ENCODE data around the gene GIMAP2.
"Not testable (repeated sequence)": the region's sequence is repeated elsewhere in the genome, so short reads cannot be mapped to it uniquely, and the experiment has no call there.

Gene GIMAP2

DNA sequence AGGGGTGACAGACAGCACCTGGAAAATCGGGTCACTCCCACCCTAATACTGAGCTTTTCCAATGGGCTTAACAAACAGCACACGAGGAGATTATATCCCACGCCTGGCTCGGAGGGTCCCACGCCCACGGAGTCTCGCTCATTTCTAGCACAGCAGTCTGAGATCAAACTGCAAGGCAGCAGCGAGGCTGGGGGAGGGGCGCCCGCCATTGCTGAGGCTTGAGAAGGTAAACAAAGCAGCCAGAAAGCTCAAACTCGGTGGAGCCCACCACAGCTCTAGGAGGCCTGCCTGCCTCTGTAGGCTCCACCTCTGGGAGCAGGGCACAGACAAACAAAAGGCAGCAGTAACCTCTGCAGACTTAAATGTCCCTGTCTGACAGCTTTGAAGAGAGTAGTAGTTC is 6.9 kb upstream of the GIMAP2 start:
- not testable (repeated sequence) for DNase-seq

DNA sequence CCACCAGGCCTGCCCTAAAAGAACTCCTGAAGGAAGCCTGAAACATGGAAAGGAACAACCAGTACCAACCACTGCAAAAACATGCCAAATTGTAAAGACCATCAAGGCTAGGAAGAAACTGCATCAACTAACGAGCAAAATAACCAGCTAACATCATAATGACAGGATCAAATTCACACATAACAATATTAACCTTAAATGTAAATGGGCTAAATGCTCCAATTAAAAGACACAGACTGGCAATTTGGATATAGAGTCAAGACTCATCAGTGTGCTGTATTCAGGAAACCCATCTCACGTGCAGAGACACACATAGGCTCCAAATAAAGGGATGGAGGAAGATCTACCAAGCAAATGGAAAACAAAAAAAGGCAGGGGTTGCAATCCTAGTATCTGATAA is 5.1 kb upstream of the GIMAP2 start:
- DNase-seq, result not testable (repeated sequence)

- no peak for DNase-seq
These were observed 625 bp downstream of the GIMAP2 start for GRCh38 chr7:150686030-150686631.

- no peak for DNase-seq
These were observed 3.1 kb downstream of the GIMAP2 start for GRCh38 chr7:150688630-150689029.

GRCh38 chr7:150695654-150696053 is 10.1 kb downstream of the GIMAP2 start:
- DNase-seq, result no peak

GRCh38 chr7:150703209-150703608 is 17.7 kb downstream of the GIMAP2 start:
- no peak for DNase-seq

DNA sequence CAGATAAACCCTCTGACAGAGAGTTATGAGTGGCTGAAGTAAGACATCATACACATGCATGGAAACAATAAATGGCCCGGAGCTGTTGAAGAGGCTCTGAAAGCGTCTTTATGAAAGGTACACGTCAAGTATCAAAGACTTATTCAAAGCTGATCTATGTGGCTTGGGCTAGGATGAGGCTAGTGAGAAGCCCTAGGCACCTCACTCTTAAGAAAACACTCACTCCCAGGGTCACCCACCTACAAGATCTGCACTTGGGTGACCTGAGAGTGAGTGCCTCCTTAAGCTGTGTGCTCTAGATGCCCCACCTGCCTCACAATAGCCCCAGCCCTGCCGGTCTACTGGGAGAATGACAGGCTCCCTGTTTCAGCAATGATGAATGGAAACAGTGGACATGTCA is 29.8 kb downstream of the GIMAP2 start:
- DNase-seq, result no peak

GRCh38 chr7:150715738-150716137 is 30.2 kb downstream of the GIMAP2 start:
- no peak for DNase-seq

- no peak for DNase-seq
These were observed 30.9 kb downstream of the GIMAP2 start, which contains the start of gene GIMAP1 for GRCh38 chr7:150716368-150716767. Gene GIMAP1 (plus strand): TSS chr7:150716613. CDS start chr7:150719048, 2,435 bp downstream.

- no peak for DNase-seq
These were observed 31.4 kb downstream of the GIMAP2 start for GRCh38 chr7:150716939-150717338.

GRCh38 chr7:150717814-150718420 is 32.4 kb downstream of the GIMAP2 start:
- no peak for DNase-seq

- no peak for DNase-seq
These were observed 33.9 kb downstream of the GIMAP2 start for GRCh38 chr7:150719436-150719835.

GRCh38 chr7:150719960-150720891 is 34.7 kb downstream of the GIMAP2 start:
- DNase-seq, result no peak

GRCh38 chr7:150721970-150722373 is 36.5 kb downstream of the GIMAP2 start:
- no peak for DNase-seq

GRCh38 chr7:150722431-150722931 is 37.0 kb downstream of the GIMAP2 start:
- no peak for DNase-seq

- no peak for DNase-seq
These were observed 38.0 kb downstream of the GIMAP2 start for GRCh38 chr7:150723467-150723866.

DNA sequence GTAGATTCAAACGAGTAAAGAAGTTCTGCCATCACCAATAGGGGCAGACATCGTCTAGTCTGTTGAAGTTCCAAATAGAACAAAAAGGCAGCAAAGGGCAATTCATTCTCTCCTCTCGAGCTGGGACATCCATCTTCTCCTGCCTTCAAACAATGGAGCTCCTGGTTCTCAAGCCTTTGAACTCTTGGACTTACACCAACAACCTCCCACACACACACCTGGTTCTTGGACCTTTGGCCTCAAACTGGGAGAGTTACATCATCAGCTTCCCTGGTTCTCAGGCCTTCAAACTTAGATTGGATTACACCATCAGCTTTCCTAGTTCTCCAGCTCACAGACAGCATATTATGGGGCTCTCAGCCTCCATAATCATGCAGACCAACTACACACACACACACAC is 41.9 kb downstream of the GIMAP2 start:
- DNase-seq, result no peak

DNA sequence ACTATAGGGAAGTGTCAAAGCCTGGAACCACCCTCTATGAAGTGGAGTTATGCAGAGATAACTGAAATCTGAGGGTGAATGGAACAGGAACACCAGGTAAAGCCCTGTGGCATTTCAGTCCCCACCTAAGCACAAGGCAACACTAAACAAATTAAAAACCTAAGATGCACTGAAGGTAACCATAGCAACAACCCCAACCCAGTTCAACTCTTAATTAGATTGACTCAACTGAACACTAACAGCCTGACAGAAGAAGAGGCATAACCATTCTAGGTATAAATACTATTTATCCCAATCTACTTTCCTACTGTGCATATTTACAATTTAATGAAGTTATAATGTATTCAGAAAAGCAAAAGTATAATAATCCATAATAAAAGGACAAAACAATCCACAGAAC is 42.5 kb downstream of the GIMAP2 start:
- no peak for DNase-seq

DNA sequence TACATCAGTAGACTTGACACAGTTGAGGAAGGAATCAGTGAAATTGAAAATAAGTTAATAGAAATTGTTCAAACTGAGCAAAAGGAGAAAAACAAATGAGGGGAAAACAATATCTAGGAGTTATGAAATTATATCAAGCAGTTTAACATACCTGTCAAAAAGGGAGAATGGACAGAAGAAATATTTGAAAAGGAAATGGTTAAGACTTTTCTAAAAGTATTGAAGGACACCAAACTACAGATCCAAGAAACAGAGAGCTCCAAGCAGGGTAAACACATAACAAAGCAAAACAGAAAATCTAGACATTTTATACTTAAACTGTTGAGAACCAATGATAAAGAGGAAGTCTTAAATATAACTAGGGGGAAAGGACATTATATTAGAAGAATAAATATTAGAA is 43.1 kb downstream of the GIMAP2 start:
- no peak for DNase-seq

DNA sequence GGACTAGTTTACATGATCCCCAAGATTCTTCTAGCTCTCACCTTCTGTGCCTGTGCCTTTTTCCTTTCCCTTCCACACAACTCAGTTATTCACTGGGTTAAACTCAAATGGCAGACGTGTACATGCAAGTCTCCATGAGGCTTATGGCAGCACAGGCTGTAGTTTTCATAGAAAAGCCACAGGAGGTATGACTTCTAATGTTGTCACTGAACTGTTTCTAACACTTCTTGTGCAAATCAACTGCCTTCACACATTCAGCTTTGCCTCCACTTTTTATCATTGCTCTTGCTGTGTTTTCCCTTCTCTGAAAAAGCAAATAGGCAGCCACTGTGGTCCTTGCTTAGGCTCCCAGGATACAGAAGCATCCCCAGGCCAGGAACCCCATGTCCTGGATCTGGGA is 46.4 kb downstream of the GIMAP2 start:
- DNase-seq, result no peak

DNA sequence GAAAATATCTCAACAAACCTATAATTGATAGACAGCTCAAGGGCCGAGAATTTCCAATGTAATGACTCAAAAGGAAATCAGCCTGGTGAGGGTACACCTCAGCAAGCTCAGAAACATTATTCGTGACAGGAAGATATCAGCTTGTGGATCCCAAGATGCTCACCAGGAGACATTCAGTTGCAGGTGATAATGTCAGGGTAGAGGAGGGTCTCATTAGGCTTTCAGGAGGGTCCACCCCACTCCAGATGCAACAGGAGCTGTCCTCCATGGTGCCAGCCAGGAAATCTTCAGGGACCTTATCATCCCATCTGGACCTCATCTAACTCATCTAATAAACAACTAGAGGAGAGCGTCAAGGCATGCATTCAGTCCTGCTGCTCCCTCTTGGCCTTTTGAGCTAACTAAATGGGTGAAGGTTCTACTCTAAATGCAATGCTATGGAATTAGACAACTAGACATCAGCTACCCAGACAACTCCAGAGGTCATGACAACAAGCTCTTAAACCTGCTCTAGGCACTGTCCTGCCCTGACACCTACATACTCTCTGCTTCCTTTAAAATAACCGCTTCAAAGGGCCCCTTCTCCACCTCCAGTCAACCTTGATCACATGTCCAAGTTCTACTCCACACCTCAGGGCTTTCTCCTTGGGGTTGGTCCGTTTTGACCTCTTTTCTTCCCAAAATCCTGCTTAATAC is 47.4 kb downstream of the GIMAP2 start:
- no peak for DNase-seq

DNA sequence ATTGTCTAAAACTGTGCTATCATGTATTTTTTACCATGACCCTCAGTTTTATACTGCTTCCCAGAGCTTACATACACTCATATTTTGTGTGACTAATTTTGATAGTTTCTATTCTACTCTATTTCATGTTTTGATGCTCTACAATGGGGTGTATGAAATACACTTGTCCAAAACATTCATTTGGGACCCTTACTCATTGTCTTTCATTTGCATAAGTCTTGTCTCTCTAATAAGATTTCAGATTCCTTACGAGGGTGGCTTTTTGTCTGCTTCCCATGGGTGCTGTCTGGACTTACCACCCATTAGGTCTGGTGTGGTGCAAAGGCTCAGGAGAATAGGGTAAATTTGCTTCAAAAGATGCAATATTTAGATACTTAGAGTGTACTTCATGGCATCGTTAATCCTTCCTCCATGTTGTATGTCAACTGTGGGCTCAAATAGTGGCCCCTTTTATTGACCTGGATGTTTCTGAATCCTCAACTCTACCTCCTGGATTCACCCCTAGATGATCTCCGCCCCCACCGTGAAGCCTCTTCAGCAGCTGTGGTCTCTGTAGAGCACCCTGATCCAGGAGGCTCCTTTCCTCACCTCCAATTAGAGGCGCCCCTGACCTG is 48.1 kb downstream of the GIMAP2 start:
- DNase-seq, result no peak

GRCh38 chr7:150734254-150734653 is 48.7 kb downstream of the GIMAP2 start:
- DNase-seq, result no peak
